ENCODE measurements around the gene DTHD1. TPM values are rescaled to one million over a fixed set of nuclear protein-coding genes. Genes with fewer than 3 reads are reported as not detected.

Gene DTHD1
- total RNA-seq, 1 donor from 2014 or later, result not detected

GRCh38 chr4:36269533-36270173 is 11.8 kb upstream of the DTHD1 start:
- no peak for DNase-seq (ENCODE audit: low read depth in 2 of 2)

DNA sequence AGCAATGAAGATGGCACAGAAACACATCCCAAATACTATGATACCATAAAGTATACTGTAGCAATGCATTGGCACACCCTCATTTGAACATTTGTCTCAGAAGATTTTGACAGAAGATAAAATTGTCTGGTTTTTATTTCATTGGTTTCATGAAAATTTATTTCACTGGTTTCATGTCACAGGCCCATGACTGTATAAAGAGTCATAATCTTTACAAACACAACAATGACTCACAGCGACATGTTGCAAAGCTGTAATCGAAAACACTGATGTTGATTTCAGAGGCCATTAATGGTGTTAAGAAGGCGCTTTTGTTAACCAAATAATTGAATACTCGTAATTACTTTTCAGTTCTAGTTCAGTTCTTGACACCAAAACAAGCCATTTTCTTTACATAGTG is 8.1 kb upstream of the DTHD1 start:
- DNase-seq (ENCODE audit: low read depth in 2 of 2), result no peak

DNA sequence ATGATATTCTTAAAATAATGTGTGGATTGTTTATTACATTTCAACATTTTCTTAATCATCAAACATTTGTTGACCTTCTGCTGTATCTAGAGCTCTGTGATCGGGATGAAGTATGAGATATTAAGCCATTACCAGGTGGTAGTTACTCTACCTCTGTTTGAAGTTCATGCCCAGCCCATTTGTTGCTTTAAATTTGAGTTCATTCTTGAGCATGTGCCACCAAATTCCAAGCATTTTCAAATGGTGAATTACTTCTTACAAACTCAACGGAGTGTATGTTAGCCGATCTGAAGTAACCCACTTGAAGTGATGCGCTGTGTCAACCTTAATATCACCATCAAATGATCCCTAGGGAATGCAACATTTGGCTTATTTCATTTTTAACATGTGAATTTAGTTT is 7.3 kb upstream of the DTHD1 start:
- DNase-seq (ENCODE audit: low read depth in 2 of 2), result no peak

GRCh38 chr4:36277533-36277932 is 3.9 kb upstream of the DTHD1 start:
- no peak for DNase-seq (ENCODE audit: low read depth in 2 of 2)

DNA sequence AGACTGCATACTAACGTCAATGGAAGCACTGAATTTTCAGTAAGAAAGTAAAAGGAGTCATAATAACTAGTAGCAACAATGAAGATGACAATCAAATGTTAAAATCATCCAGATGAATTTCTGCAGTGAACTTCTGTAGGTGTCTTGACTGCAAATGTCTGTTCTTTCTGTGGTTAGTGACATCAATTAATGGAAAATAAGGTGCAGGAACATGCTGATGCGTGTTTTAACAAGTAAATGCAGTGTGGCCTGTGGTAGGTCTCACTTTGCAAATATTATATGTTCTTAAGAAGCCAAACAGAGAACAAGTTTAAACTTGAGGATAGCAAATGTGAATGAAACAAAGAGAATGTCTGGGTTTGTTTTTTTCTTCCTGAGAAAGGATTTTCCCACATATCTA is 2.6 kb upstream of the DTHD1 start:
- DNase-seq (ENCODE audit: low read depth in 2 of 2), result no peak

DNA sequence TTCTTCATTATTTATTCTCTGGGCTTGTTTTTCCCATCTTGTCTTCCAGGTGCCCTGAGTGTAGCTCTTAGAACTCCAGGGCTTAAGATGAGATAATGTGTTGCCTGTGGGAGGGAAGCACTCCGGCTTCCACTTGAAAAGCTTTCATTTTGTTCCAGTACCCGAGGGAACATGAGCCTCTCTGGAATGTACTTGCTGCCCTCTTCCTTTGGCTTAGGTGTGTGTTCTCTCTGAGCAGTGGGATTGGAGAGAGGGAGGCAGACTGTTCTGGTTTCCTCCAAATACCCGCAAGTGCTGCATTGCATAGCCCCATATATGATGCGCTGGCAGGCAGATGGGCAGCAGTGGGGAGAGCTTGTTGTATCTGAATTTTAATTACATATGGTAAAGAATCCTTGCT is 861 bp upstream of the DTHD1 start:
- DNase-seq (ENCODE audit: low read depth in 2 of 2), result no peak

DNA sequence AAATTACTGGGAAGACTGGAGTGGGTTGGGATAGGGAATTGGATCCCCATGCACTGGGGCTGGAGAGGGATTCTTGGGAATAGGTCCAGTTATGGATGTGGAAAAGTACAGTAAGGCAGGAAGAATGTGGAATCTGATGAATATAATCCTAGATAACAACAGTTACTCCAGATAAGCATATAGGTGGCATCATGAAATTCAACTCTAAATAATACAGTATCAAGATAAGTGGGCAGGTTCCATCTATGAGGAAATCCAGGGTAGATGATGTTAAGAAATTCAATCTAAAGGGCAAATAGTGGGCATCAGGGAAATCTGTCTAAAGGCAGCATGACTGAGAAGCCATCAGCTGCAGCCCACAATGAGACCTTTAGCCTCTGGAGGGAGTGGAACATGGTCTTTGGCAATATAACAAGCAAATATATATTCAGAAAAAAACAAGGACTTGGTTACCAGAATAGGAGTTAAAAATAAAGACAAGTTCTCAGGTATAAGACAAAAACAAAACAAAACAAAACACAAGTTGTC is 1.2 kb downstream of the DTHD1 start:
- no peak for DNase-seq (ENCODE audit: low read depth in 2 of 2)

DNA sequence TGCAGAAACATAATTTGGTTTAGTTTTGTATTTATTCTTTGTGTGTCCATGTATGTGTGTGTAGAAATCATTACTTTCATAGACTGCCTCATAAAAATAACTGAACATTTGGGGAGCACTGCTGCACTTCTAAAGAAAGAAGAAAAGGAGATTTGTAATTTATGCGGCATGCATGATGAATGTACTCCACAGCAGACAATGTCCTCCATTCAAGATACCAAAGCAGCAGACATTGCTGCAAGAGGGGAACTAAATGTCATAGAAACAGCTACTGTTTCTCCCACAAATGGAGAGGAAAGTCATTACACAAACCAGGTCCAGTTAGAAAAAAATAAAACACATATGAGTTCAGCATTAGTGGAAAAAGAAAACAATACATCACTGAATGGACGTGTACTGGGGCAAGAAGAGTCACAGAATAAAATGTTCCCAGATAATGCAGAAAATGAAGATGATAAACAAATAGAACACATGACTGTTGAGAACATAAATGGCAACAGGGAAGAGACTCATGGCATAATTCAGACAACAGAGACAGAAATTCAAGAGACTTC is 2.6 kb downstream of the DTHD1 start:
- DNase-seq (ENCODE audit: low read depth in 2 of 2), result no peak

- DNase-seq (ENCODE audit: low read depth in 2 of 2), result no peak
Measured at GRCh38 chr4:36285784-36286480, 4.5 kb downstream of the DTHD1 start.

- no peak for DNase-seq (ENCODE audit: low read depth in 2 of 2)
Measured at GRCh38 chr4:36286481-36286871, 5.1 kb downstream of the DTHD1 start.

DNA sequence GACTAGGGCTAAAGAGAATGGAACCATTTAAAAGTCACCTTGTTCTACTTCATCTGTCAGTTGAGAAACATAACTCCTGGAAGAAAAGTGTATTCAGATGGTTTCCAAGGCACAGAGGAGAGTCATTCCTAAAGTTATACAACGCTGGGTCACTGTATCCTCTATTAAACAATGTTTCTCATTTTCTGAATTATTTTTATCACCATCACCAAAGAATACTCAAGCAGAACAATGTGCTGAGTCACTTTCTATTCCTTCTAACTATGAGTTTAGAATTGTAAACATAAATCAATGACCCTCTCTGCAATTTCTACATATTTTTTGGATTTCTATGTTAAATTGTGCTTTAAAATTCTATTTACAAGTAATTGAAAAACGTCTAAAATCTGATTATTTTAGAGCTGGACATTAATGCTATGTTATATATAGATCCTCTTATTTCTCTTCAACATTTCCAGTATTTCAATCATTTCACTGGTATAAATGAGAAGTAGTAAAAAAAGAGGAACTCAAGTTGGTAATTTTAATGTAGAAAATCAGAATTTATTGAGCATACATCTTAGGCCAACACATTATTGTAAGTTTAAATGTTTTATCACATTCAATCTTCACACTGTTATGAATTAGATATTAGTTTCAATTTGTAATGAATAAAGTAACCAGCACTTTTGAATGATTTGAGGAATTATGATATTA is 7.5 kb downstream of the DTHD1 start:
- DNase-seq (ENCODE audit: low read depth in 2 of 2), result no peak

DNA sequence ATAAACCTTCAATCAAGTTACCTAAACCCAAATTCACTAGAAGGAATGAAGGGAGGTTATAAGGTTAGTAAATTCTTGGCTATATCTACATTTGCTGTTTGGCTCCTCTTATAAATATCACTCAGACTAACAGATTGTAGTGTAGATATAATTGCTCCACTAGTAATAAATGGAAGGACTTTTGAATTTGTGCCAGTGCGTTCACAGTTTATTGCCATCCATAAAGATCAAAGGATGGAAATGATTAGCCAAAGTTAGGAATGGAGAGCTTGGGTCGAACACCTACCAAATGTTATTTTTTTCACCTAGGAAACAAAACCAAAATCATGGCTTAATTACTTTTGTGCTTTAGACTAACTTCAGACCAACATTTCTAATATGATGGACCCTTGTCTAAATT is 9.2 kb downstream of the DTHD1 start:
- DNase-seq (ENCODE audit: low read depth in 2 of 2), result no peak

GRCh38 chr4:36292556-36293188 is 11.3 kb downstream of the DTHD1 start:
- no peak for DNase-seq (ENCODE audit: low read depth in 2 of 2)

DNA sequence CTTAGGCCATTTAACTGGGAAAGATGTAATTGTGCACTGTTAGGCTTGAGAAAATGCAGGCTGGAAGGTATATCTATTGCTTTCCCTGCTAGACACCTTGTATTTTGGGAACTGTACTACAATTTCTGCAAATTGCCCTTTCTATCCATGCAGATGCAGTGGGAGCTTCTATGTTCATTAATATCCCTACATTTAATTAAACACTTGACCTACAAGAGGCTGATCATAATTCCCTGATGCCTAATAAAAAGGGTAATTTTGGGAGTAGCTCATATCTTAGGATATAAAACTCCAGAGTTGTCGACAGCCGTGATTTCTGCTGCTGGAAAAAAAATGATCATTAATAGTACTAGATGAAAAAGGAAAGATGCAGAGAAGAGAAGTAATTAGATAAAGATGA is 19.7 kb downstream of the DTHD1 start:
- no peak for DNase-seq (ENCODE audit: low read depth in 2 of 2)

GRCh38 chr4:36303426-36304137 is 22.2 kb downstream of the DTHD1 start:
- DNase-seq (ENCODE audit: low read depth in 2 of 2), result no peak

- no peak for DNase-seq (ENCODE audit: low read depth in 2 of 2)
Measured at GRCh38 chr4:36304138-36304681, 22.8 kb downstream of the DTHD1 start.

- no peak for DNase-seq (ENCODE audit: low read depth in 2 of 2)
Measured at GRCh38 chr4:36308150-36308549, 26.7 kb downstream of the DTHD1 start.

GRCh38 chr4:36310216-36310615 is 28.8 kb downstream of the DTHD1 start:
- DNase-seq (ENCODE audit: low read depth in 2 of 2), result no peak

DNA sequence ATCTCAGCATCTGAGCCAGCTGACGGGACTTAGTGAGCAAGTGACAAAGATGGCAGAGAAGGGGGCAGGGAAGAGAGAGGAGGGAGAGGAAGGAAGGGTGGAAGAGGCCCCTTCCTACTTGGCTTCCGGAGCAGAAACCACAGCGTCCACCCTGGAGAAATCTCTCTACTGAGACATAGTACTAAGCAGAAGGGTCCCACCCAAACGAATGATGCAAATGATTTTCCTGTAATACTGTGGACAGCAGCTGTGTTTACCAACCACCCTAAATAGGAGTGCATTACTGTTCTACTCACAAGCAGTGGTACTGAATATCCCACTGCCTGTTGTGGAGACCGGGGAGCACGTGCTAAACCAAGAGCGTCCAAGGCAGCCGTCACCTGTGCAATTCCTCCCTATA is 29.4 kb downstream of the DTHD1 start:
- DNase-seq (ENCODE audit: low read depth in 2 of 2), result no peak

GRCh38 chr4:36312511-36312910 is 31.1 kb downstream of the DTHD1 start:
- no peak for DNase-seq (ENCODE audit: low read depth in 2 of 2)

- DNase-seq (ENCODE audit: low read depth in 2 of 2), result no peak
Measured at GRCh38 chr4:36313301-36313700, 31.9 kb downstream of the DTHD1 start.

Data from lung microvascular endothelial cell (primary cell).